ENCODE data around the gene B3GNT2.
"Not testable (repeated sequence)": the region's sequence is repeated elsewhere in the genome, so short reads cannot be mapped to it uniquely, and the experiment has no call there.

DNA sequence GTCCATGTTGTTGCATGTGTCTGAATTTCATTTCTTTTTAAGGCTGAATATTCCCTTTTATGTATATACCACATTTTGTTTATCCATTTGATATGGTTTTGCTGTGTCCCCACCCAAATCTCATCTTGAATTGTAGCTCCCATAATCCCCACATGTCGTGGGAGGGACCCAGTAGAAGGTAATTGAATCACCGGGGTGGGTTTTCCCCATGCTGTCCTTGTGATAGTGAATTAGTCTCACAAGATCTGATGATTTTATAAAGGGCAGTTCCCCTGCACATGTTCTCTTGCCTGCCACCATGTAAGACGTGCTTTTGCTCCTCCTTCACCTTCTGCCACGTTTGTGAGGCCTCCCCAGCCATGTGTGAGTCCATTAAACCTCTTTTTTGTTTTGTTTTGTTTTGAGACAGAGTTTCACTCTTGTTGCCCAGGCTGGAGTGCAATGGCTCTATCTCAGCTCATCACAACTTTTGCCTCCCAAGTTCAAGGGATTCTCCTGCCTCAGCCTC lies 72.8 kb downstream of the B3GNT2 start:
- not testable (repeated sequence) for TF ChIP-seq TAF1 (IDR thresholded peaks at IDR 0.05; ENCODE audit: borderline replicate concordance, low read depth, low read length); POLR2A (IDR thresholded peaks at IDR 0.05; ENCODE audit: low read depth, low read length); POLR2AphosphoS5 (IDR thresholded peaks at IDR 0.05; ENCODE audit: low read depth, low read length)

Data from GM12892 (cell line).